GM12878 (cell line): ENCODE results near the gene DHRS7C.

Experiments used
- CHD1 ChIP-seq: IDR thresholded peaks from 2 replicates; pipeline ENCODE4 v1.6.1; 2012; ENCODE audit warnings: low read depth, low read length, improper control_type of control experiment
- CREM ChIP-seq: IDR thresholded peaks from 2 replicates; pipeline ENCODE4 v1.6.1; 2014; ENCODE audit warnings: antibody characterized with exemption, low read depth
- LARP7 ChIP-seq: fragments of 450-650 bp; IDR thresholded peaks from 2 replicates; pipeline ENCODE4 v1.6.1; 2017; ENCODE audit warnings: mild to moderate bottlenecking
- POLR2AphosphoS5 ChIP-seq: IDR thresholded peaks from 2 replicates; pipeline ENCODE4 v1.6.1; 2011; ENCODE audit warnings: mild to moderate bottlenecking, low read length, inconsistent platforms
- SIN3A ChIP-seq: IDR thresholded peaks from 2 replicates; pipeline ENCODE4 v1.6.1; 2012; ENCODE audit warnings: low read depth, low read length, improper control_type of control experiment
- SP1 ChIP-seq: IDR thresholded peaks from one replicate; pipeline ENCODE4 v1.6.1; 2011; ENCODE audit warnings: low read depth, low read length
- TARDBP ChIP-seq: IDR thresholded peaks from 2 replicates; pipeline ENCODE4 v1.6.1; 2016; ENCODE audit warnings: borderline replicate concordance
- TF ChIP-seq, protein P1 (sequence below): fragments of 450-650 bp; IDR thresholded peaks from 2 replicates; pipeline ENCODE4 v1.6.1; 2017; ENCODE audit warnings: mild to moderate bottlenecking
- TF ChIP-seq, protein P2 (sequence below): IDR thresholded peaks from 2 replicates; pipeline ENCODE4 v1.6.1; 2012; ENCODE audit warnings: low read depth, low read length, improper control_type of control experiment
- TF ChIP-seq, protein P3 (sequence below): IDR thresholded peaks from 2 replicates; pipeline ENCODE4 v1.6.1; 2012; ENCODE audit warnings: low read length, inconsistent platforms
- TF ChIP-seq, protein P4 (sequence below): IDR thresholded peaks from 2 replicates; pipeline ENCODE4 v1.6.1; 2011; ENCODE audit warnings: low read depth, mild to moderate bottlenecking, low read length, moderate library complexity, borderline replicate concordance; ENCODE audit errors: extremely low read depth
- TF ChIP-seq, protein P5 (sequence below), 3 experiments: IDR thresholded peaks in 2 of 3; conservative IDR thresholded peaks in 1 of 3; 2 replicates each; pipeline ENCODE4 v1.5.1; 2011; ENCODE audit warnings: low read depth in 3 of 3, low read length in 3 of 3, mild to moderate bottlenecking in 3 of 3, control low read depth in 2 of 3, moderate library complexity in 2 of 3, inconsistent platforms in 1 of 3, mixed read lengths in 1 of 3; ENCODE audit not compliant: control insufficient read depth in 2 of 3, insufficient read depth in 1 of 3; ENCODE audit errors: extremely low read depth in 1 of 3
- TF ChIP-seq, protein P6 (sequence below): IDR thresholded peaks from 2 replicates; pipeline ENCODE4 v1.6.1; 2011; ENCODE audit warnings: mild to moderate bottlenecking, low read depth, low read length, moderate library complexity; ENCODE audit not compliant: insufficient replicate concordance

DNA sequence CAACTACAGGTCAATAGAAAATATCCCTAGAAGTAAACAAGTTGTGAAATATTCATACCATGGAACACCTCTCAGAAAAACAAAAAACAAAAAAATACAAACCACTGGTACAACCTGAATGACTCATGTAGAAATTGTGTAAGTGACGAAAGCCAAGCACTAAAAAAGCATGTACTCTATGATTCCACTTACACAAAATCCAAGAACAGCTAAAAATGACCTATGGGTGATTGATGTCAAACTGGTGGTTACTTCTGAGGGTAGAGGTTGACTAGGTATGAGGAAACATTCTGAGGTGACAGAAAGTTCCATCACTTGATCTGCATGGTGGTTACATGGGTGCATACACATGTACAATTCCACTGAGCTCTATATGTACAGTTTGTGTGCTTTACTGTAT, 31.1 kb downstream of the DHRS7C start:
- no peak for TF ChIP-seq SP1
- TF ChIP-seq, protein P1, sequence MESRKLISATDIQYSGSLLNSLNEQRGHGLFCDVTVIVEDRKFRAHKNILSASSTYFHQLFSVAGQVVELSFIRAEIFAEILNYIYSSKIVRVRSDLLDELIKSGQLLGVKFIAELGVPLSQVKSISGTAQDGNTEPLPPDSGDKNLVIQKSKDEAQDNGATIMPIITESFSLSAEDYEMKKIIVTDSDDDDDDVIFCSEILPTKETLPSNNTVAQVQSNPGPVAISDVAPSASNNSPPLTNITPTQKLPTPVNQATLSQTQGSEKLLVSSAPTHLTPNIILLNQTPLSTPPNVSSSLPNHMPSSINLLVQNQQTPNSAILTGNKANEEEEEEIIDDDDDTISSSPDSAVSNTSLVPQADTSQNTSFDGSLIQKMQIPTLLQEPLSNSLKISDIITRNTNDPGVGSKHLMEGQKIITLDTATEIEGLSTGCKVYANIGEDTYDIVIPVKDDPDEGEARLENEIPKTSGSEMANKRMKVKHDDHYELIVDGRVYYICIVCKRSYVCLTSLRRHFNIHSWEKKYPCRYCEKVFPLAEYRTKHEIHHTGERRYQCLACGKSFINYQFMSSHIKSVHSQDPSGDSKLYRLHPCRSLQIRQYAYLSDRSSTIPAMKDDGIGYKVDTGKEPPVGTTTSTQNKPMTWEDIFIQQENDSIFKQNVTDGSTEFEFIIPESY, result no peak
- no peak for TF ChIP-seq CREM
- TF ChIP-seq, protein P2, sequence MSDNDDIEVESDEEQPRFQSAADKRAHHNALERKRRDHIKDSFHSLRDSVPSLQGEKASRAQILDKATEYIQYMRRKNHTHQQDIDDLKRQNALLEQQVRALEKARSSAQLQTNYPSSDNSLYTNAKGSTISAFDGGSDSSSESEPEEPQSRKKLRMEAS, result no peak
- TF ChIP-seq, protein P3, sequence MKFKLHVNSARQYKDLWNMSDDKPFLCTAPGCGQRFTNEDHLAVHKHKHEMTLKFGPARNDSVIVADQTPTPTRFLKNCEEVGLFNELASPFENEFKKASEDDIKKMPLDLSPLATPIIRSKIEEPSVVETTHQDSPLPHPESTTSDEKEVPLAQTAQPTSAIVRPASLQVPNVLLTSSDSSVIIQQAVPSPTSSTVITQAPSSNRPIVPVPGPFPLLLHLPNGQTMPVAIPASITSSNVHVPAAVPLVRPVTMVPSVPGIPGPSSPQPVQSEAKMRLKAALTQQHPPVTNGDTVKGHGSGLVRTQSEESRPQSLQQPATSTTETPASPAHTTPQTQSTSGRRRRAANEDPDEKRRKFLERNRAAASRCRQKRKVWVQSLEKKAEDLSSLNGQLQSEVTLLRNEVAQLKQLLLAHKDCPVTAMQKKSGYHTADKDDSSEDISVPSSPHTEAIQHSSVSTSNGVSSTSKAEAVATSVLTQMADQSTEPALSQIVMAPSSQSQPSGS, result no peak
- no peak for TF ChIP-seq SIN3A
- TF ChIP-seq LARP7, result no peak
- no peak for TF ChIP-seq POLR2AphosphoS5
- TF ChIP-seq, protein P4, sequence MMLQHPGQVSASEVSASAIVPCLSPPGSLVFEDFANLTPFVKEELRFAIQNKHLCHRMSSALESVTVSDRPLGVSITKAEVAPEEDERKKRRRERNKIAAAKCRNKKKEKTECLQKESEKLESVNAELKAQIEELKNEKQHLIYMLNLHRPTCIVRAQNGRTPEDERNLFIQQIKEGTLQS, result no peak
- TF ChIP-seq, protein P5, sequence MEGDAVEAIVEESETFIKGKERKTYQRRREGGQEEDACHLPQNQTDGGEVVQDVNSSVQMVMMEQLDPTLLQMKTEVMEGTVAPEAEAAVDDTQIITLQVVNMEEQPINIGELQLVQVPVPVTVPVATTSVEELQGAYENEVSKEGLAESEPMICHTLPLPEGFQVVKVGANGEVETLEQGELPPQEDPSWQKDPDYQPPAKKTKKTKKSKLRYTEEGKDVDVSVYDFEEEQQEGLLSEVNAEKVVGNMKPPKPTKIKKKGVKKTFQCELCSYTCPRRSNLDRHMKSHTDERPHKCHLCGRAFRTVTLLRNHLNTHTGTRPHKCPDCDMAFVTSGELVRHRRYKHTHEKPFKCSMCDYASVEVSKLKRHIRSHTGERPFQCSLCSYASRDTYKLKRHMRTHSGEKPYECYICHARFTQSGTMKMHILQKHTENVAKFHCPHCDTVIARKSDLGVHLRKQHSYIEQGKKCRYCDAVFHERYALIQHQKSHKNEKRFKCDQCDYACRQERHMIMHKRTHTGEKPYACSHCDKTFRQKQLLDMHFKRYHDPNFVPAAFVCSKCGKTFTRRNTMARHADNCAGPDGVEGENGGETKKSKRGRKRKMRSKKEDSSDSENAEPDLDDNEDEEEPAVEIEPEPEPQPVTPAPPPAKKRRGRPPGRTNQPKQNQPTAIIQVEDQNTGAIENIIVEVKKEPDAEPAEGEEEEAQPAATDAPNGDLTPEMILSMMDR (IDR thresholded peaks at IDR 0.05 in 2 of 3, conservative IDR thresholded peaks at IDR 0.05 in 1 of 3; ENCODE audit: control insufficient read depth in 2 of 3, extremely low read depth in 1 of 3, insufficient read depth in 1 of 3, low read depth in 3 of 3, low read length in 3 of 3), result no peak
- no peak for TF ChIP-seq CHD1
- TF ChIP-seq, protein P6, sequence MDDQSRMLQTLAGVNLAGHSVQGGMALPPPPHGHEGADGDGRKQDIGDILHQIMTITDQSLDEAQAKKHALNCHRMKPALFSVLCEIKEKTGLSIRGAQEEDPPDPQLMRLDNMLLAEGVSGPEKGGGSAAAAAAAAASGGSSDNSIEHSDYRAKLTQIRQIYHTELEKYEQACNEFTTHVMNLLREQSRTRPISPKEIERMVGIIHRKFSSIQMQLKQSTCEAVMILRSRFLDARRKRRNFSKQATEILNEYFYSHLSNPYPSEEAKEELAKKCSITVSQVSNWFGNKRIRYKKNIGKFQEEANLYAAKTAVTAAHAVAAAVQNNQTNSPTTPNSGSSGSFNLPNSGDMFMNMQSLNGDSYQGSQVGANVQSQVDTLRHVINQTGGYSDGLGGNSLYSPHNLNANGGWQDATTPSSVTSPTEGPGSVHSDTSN, result no peak
- TF ChIP-seq TARDBP, result no peak
